NB4 (cell line): ENCODE data around the gene UQCC2.

ENCODE experiments used
- DNase-seq: peaks from one replicate; pipeline ENCODE4 v3.0.0; 2010; ENCODE audit warnings: low read depth
- H3K4me3 ChIP-seq: one replicate; pipeline ENCODE4 v1.5.1; 2011; ENCODE audit warnings: mild to moderate bottlenecking, low read depth, low read length, moderate library complexity
- MYC ChIP-seq: IDR thresholded peaks from 2 replicates; pipeline ENCODE4 v1.6.1; 2011; ENCODE audit warnings: low read depth, low read length
- POLR2A ChIP-seq: IDR thresholded peaks from 2 replicates; pipeline ENCODE4 v1.6.1; 2011; ENCODE audit warnings: mild to moderate bottlenecking; ENCODE audit not compliant: insufficient read length; ENCODE audit errors: extremely low read depth
- TF ChIP-seq, protein P1 (sequence below): IDR thresholded peaks from 2 replicates; pipeline ENCODE4 v1.6.1; 2011; ENCODE audit warnings: low read depth, low read length
- TF ChIP-seq, protein P2 (sequence below): IDR thresholded peaks from one replicate; pipeline ENCODE4 v1.5.1; 2012; ENCODE audit warnings: low read depth, low read length

UQCC2 gene

DNA sequence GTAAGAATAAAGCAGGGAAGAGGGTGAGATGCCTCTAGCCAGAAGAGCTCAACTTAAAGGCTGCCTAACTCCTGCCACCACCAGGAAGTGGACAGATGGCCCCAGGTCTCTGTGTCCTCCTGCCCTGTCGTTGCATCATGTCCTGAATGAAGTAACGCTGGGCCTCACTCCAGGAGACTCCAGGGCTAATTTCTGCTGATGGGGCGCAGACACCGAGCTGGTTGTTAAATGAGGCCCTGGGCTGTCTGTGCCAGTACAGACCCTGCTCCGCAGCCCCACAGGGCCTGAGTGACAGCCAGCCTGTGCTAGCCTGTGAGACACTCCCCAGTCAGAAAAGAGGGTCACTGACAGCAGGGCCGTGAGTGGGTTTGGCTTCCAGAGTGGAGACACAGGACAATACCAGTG lies 28.7 kb upstream of the UQCC2 start:
- DNase-seq, result peak; percentile 59
- no peak overlapping the region for H3K4me3 ChIP-seq
- no peak for TF ChIP-seq MYC
- TF ChIP-seq, protein P1, sequence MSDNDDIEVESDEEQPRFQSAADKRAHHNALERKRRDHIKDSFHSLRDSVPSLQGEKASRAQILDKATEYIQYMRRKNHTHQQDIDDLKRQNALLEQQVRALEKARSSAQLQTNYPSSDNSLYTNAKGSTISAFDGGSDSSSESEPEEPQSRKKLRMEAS, result no peak
- no peak for TF ChIP-seq POLR2A
- TF ChIP-seq, protein P2, sequence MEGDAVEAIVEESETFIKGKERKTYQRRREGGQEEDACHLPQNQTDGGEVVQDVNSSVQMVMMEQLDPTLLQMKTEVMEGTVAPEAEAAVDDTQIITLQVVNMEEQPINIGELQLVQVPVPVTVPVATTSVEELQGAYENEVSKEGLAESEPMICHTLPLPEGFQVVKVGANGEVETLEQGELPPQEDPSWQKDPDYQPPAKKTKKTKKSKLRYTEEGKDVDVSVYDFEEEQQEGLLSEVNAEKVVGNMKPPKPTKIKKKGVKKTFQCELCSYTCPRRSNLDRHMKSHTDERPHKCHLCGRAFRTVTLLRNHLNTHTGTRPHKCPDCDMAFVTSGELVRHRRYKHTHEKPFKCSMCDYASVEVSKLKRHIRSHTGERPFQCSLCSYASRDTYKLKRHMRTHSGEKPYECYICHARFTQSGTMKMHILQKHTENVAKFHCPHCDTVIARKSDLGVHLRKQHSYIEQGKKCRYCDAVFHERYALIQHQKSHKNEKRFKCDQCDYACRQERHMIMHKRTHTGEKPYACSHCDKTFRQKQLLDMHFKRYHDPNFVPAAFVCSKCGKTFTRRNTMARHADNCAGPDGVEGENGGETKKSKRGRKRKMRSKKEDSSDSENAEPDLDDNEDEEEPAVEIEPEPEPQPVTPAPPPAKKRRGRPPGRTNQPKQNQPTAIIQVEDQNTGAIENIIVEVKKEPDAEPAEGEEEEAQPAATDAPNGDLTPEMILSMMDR, result no peak

DNA sequence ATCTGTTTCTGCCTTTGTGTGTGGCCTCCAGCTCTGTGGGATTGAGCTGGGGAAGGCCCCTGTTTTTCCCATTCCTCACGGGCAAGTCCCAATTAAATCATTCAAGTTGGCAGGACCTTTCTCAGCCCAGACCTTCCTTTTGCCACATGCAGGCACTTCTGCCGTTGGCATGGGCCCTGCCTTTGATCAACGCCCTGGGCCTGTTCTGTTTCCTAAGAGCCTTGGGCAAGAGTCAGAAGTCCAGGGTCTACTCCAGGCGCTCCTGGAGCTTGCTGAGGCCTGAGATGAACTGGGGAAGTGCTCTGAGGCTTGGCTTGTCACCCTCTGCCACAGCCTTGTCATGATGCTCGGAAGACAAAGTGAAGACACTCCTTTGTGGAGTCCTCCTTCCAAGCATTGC lies 28.1 kb upstream of the UQCC2 start:
- no peak for DNase-seq
- TF ChIP-seq, protein P2, result no peak
- no peak for TF ChIP-seq POLR2A
- TF ChIP-seq, protein P1, result no peak
- TF ChIP-seq MYC, result no peak

DNA sequence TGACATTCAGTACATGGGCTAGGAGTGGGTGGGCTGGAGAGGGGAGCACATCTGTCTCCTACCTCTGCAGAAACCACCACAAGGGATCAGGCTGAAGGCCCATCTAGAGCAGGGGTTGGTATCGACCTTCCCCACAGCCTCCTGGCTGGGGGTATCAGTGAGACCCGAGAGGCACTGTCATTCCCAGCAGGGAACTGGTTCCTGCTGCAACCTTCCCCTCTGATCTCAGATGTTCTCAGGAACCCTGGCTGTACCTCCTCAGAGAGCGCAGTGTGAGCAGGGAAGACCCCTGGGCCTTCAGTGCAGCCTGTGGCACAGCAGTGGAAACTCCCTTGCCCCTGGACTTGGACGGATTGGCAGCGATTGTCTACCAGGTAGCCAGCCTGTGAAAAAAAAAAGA lies 27.4 kb upstream of the UQCC2 start:
- no peak overlapping the region for H3K4me3 ChIP-seq
- TF ChIP-seq, protein P1, result no peak
- TF ChIP-seq, protein P2, result no peak
- TF ChIP-seq MYC (no peak), POLR2A (no peak)
- no peak for DNase-seq

More for the DNA sequence above, 28.1 kb upstream of the UQCC2 start:
- no peak overlapping the region for H3K4me3 ChIP-seq

DNA sequence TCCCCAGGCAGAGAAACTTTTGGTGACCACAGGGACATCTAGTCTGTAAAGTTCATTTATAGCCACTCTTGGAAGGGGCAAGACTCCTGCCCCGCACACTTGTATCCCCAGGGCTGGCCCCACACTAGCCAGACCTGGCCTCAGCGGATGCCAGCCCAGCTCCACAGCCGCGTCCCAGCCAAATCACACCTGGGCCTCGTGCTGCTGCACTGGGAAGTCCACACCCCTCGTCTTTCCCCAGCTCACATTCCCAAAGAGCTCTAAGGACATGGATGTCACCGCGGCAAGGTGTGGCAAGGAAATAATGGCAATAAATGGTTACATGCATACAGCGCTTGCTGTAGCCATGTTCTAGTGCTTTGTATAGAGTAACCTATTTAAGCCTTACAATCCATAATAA lies 26.7 kb upstream of the UQCC2 start:
- TF ChIP-seq POLR2A, result no peak
- DNase-seq, result no peak

DNA sequence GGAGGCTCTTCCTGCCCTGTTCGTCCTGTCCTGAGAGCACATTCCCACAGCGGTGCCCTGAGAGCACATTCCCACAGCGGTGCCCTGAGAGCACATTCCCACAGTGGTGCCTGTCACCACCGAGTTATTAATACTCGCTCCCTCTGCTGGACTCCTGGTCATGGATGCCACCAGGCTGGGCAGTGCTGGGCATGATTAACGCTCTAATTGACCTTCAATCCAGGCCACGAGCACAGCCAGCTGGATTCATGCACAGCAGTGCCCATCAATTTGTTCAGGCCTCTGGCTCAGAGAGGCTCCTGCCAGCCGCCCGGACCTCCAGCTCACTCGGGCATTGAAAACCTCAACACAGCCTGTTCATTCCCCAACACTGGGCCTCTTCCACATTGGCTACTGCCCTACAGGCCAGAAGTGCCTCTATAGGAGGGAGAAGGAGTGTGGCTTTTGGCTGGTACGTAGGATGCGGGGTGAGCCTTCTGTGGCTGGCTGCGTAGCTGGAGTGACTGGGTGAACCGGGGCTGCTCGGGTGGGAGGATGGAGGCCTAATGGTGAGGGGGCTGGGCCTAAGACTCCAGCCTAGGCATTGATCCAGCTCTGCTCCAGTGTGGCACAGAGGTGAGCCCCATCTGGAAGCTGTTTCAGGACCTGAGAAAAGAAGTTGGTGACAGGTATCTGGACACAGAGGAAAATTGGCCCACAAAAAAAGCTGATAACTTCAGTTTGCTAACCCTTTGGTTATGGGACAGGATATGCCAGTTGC lies 25.9 kb upstream of the UQCC2 start:
- DNase-seq, result no peak
- no peak overlapping the region for H3K4me3 ChIP-seq
- TF ChIP-seq POLR2A (no peak), MYC (no peak)
- TF ChIP-seq, protein P1, result no peak
- TF ChIP-seq, protein P2, result no peak

More for the DNA sequence above, 26.7 kb upstream of the UQCC2 start:
- no peak overlapping the region for H3K4me3 ChIP-seq

DNA sequence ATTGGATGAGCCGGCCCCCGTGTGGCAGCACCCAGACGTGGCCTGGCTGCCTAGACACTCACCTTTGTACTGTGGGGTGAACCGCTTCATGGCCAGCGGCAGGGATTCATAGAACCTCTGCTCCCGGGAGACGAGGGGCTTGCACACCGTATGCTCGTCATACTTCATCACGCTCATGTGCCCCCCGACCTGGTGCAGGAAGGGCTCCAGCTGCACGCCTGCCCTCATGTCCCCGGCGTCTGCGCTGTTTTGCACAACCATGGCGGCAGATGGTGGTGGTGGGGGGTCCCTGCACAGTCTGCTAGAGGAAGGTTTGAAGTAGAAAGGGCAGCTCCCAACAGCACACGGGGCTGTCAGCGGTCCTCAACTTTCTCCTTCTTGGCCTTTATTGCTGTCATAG lies 23.7 kb upstream of the UQCC2 start:
- TF ChIP-seq, protein P1, result no peak
- TF ChIP-seq POLR2A, result no peak
- TF ChIP-seq MYC, result no peak
- TF ChIP-seq, protein P2, result no peak
- no peak overlapping the region for H3K4me3 ChIP-seq
- DNase-seq, result no peak
